OCI-LY7 (cell line): ENCODE measurements around the gene CD300C.

Experiments
- EZH2phosphoT487 ChIP-seq: fragments of 200-600 bp; sonication (generic); IDR thresholded peaks from 2 replicates; pipeline ENCODE4 v1.6.1; 2018; ENCODE audit warnings: low read depth, borderline replicate concordance, mild to moderate bottlenecking, mixed run types, antibody characterized with exemption, low read length, moderate library complexity, mixed read lengths
- TF ChIP-seq, protein P1 (sequence below): fragments of 200-600 bp; sonication (generic); conservative IDR thresholded peaks from 2 replicates; pipeline ENCODE4 v1.5.1; 2014; ENCODE audit warnings: mild to moderate bottlenecking, antibody characterized with exemption, low read length, moderate library complexity, mixed read lengths

- TF ChIP-seq, protein P1, sequence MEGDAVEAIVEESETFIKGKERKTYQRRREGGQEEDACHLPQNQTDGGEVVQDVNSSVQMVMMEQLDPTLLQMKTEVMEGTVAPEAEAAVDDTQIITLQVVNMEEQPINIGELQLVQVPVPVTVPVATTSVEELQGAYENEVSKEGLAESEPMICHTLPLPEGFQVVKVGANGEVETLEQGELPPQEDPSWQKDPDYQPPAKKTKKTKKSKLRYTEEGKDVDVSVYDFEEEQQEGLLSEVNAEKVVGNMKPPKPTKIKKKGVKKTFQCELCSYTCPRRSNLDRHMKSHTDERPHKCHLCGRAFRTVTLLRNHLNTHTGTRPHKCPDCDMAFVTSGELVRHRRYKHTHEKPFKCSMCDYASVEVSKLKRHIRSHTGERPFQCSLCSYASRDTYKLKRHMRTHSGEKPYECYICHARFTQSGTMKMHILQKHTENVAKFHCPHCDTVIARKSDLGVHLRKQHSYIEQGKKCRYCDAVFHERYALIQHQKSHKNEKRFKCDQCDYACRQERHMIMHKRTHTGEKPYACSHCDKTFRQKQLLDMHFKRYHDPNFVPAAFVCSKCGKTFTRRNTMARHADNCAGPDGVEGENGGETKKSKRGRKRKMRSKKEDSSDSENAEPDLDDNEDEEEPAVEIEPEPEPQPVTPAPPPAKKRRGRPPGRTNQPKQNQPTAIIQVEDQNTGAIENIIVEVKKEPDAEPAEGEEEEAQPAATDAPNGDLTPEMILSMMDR, result no peak
- TF ChIP-seq EZH2phosphoT487, result no peak
Measured at GRCh38 chr17:74568106-74568873, 22.4 kb upstream of the CD300C start.
